Measurements from ENCODE around the gene ATOH8.
"Not testable (repeated sequence)": the region's sequence is repeated elsewhere in the genome, so short reads cannot be mapped to it uniquely, and the experiment has no call there.

ATOH8 gene, protein sequence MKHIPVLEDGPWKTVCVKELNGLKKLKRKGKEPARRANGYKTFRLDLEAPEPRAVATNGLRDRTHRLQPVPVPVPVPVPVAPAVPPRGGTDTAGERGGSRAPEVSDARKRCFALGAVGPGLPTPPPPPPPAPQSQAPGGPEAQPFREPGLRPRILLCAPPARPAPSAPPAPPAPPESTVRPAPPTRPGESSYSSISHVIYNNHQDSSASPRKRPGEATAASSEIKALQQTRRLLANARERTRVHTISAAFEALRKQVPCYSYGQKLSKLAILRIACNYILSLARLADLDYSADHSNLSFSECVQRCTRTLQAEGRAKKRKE

DNA sequence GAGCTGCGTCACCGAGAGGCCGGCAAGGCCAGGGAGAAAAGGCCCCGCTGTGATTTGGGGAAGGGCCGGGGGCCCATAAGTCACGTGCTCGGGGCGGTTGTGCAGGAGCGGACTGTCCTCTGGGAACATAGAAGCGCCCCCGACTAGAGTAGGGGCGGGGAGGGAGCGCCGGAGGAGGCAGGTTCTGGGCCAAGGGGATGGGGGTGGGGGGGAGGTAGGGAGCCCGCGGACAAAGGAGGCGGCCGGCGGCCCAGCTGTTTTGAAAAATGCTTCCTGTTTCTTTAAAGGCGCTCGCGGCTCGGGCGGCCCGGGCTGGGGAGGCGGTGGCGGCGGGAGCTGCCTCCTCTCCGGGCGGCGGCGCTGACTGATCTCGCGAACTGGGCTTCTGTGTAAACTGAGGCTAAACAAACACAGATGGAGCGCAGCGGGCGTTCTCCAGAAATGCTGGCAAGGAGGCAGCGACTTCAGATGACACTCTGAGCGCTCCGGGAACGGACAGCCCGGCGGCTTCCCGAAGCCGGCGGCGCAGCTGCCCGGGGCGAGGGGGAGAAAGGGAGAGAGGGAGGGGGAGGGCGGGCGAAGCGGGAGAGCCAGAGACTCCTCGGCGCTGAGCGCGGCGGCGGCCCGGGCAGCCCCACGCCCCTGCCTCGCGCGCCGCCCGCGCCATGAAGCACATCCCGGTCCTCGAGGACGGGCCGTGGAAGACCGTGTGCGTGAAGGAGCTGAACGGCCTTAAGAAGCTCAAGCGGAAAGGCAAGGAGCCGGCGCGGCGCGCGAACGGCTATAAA lies at the start of gene ATOH8:
TSS of gene ATOH8 (plus strand) at position 467 of the 788 bp plus-strand sequence. CDS start at position 666, 199 bp downstream.
- DNase-seq, result peak; percentile 57

DNA sequence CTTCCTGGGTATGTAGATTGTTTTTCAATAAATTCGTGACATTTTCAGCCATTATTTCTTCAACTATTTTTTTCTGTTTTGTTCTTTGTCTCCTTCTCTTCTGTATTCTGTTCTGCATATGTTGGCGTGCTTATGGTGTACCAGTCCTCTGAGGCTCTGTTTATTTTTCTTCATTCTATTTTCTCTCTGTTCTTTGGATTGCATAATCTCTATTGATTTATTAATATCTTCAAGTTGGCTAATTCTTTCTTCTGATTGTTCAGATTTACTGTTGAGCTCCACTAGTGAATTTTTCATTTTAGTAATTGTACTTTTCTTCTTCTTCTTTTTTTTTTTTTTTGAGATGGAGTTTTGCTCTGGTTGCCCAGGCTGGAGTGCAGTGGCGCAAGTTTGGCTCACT lies 49.8 kb upstream of the ATOH8 start:
- no peak for DNase-seq

DNA sequence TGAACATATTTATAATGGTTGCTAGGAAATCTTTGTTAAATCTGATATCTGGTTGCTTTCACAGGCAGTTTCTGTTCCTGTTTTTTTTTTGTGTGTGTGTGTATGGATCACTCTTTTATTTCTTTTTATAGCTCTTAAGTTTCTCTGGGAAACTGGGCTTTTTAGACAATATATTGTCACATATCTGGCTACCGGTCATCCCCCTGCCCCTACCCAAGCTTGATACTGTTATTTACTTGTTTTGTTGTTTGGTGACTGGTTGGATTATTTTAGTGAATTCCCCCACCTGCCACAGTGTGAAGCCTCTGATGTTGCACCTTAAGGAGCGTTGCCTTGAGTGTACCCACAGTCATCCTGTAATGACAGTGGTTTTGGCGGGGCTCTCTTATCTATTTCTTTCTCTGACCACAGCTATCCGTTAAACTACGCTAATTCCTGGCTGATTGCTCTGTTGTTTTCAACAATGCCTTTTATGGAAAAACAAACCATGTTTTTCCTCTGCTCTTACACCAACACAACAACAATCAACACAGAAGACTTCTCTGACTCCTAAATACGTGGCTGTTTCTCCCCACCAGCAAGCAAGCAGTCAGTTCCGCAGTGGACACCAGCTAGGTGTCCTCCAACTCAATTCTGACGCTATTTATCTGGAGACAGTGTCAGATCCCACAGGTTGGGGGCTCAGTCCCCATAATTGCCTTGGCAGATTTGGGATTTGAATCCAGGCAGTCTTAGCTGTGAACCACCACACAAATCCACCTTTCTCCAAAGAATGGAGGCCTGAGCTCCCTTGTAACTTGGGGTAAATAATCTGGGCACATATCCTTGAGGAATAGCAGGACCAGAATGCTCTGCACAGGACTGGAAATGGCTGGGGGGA lies 48.8 kb upstream of the ATOH8 start:
- DNase-seq, result no peak

DNA sequence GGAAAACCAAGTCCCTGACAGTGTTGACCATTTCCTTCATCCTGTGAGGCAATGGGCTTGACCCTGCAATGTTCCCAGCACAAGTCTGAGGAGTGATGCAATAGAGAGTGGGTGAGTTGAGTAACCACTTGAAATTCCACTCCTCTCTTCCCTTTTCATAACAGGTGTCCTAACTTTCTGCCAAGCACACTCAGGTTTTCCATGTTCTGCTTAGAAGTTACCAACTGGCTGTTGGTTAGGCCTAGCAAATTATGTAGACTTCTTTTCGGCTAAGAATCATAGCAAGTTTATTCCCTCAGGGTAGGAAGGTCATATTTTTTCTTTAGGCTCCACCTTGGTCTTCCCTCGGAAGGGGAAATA lies 48.1 kb upstream of the ATOH8 start:
- no peak for DNase-seq

DNA sequence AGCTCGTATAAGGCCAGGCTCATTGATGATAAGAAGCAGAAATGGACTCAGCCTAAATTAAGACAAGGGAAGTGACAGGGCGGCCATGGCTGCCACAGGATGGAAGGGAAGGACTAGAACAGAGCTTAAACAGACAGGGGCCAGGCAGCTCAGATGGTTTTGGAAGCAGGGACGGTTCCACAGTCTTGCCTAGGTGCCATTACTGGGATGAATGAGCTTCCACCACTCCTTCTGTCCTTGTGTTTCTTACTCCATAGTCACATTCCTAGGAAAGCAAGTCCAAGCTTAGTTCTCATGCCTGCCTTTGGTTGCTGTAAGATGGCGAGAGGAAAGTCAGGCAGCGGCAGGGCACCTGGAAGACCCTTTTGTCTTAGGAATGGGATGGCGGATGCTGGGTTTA lies 47.7 kb upstream of the ATOH8 start:
- DNase-seq, result no peak

DNA sequence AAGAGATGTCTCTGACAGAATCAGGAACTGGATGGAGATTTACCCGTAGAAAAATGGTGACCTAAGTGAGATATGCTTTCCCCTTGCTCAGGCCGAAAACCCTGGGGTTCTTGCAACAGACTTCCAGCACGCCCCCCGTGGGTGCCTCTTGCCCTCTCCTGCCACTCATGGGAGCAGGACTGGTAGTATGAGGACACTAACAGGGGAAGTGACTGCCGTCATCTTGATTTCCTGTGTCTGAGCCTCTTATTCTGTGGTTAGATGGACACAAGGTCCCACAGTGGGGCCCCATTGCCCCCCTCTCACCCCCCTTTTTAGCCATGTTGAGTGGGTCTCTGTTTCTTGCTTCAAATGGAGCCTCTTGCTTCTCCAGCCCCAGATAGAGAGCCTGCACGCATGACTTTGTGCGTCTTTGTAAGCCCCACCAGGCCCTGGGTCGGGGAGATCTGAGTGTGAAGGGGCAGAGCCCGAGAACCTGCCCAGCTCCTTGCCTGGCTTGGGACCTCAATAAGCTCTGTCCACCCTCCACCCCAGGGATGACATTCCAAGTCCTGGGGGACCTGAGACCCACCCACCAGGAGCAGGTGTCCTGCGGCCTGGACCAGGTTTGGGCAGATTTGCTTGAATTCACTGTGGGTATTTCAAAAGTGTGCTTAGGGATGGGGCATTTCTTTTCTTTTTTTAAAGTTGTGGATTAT lies 47.0 kb upstream of the ATOH8 start:
- no peak for DNase-seq

DNA sequence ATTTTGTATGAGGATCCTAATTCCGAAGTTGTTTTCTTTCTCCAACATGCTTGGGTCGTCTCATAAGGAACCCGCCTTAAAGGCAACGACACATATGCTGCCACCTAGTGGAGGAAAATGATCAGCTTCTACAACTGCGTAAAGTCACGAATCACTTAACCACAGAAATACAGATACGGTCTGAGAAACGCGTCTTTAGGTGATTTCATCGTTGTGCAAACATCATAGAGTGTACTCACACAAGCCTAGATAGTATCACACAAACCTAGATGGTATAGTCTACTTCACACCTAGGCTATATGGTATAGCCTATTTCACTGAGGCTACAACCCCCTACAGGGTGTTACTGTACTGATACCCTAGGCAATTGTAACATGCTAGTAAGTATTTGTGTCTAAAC lies 46.5 kb upstream of the ATOH8 start:
- peak; percentile 79 for DNase-seq

DNA sequence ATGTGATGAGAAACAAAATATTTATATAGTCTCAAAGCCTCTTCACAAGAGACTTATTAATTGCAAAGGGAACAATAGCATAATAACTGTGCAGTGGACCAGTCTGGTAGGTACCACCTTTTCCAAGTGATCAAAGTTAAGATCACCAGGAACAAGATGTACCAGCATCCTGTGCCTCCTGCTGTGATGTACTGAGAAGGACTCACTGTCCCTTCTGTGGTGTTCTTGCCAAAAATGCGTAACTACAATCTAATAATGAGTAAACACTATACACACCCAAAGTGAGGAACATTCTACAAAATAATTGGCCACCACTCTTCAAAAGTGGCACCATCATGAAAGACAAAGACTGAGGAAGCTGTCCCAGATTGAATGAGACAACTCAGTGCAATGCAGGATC lies 45.1 kb upstream of the ATOH8 start:
- no peak for DNase-seq

DNA sequence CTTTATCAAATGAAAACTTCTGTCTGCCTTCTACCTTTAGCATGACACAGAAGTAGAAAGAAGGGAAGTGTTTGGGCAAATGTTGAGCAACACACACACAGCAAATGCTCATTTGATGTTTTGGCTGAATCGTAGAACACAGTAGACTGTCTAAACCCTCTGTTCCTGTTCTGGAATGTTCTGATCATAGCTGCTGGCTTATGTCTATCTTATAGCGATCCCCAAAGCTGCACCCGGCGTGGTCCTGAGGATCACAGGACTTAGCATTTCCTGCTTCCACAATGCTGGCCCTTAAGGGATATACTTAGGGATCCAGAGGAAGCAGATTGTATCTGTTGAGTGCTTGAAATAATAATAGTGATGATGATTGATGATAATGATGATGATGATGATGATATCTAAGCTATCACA lies 44.4 kb upstream of the ATOH8 start:
- no peak for DNase-seq

DNA sequence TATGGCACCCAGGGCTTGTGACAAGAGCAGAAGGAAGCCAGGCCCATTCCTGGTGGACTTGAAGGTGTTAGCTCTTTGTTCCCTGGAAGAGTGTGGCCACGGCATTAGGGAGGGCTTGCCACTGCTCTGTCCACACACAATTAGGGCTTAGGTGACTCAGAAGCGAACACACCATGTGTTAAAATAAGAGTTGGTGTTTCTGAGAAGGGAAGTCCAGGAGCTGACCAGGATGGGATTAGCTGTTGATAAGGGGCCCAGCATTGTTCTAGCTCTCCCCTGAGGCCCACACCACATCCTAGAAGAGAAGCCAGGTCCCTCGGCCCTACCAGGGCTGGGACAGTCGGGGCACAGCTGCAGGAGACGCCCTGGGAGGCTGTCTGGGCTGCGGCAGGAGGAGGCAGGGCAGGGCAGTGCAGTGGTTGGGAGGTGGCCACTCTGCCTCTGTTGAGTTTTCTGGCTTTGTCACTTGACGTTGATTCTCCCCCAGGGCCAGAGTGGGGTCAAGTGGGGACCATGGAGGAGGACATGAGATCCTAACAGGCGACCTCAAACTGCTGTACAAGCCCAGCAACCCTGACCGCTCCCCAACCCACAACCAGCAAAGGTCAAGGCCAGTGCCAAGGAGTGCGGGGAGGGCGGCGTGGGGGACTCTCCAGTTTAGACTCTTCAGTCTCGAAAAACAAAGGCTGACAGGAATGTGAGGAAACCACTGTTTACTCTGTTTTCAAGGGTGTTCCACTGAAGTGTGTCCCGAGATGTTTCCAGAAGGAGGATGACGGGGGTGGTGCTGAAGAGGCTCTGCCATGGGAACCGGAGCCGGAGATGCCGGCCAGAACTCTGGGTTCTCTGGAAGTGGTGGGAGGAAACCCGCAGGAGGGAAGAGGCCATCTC lies 42.9 kb upstream of the ATOH8 start:
- DNase-seq, result no peak

DNA sequence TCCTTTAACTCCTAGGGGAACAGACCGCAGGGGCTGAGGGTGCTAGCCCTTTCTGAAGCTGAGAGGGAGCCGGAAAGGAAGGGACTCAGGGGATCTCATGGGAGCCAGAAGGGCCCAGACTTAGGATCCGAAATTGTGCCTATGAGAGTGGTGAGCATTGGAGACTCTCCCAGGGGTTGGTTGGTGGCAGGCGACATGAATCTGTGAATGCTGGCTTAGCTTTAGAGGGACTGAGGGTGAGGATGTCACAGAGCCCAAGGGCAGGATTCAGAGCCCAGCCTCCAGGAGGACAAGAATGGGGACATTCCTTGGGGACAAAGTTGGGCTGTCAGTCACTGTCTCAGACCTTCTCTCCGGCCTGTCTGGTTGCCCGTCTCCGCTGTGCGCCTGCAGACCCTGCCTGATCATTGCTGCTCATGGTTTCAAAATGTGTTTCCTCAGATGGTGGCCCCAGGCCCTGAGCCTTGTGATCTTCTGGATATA lies 42.2 kb upstream of the ATOH8 start:
- no peak for DNase-seq

DNA sequence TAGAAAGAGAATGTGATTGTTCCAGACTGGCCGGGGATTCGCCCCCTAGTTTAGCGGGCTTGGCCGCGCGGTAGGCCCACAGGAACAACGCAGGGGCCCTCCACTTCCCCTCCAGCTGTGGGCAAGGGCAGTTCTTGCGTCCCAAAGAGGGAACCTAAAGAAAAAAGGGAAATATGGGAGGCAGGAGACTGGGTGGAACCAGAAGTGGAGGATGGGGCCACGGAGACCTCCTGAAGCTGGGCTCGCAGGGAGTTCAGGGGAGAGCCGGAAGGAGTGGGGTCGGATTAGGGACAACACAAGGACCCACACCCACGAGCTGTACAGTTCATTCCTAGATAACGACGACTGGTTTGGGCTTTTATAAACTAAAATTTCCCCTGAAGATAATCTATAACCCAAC lies 41.5 kb upstream of the ATOH8 start:
- DNase-seq, result no peak

DNA sequence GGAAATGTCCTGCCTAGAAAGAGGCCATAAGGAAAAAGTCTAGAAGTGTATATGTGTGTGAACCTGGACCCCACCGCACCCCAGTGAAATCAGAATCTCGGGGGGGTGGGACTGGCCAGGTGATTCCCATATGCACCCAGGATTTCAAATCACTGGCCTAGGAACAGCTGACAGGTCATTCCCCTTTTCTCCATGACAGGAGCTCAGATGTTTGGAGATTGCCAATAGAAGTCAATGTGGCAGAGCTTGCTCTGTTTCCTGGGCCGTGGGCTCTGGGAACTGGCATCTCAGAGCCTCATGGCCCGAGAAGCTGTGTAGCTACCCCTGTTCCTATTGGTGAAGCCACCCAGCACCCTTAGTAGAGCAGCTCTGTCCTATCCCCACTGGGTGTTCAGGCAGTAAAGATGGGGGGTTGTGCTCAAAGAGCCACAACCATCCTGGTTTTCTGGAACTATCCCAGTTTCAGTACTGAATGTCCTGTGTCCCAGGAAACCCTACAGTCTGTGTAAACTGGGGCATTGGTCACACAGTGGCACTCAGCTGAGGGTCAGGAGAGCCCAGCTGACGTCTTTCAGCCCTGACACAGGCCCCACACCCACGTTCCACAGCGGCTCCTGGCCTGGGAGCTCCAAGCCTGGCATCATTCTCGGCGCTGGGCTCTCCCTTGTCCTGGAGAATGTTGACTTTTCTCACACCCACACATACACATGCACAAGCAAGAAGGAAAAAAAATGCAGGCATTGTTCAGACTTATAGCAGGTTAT lies 40.8 kb upstream of the ATOH8 start:
- no peak for DNase-seq

DNA sequence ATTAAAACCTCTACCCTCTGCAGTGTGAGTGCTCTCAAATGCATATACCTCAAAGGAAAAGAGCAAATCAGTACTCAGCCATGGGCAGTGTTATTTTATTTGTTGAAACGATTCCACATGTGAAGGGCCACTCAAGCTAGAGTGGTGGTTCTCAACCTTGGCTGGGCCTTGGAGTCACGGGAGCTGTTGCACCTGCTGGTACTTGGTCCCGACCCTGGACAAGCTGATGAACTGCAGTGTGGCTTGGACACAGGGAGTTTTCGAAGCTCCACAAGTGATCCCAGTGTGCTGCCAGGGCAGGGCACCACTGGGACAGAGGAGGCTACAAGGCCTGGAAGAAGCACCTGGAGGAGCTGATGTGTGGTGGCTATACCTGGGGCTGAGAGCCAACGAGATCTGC lies 40.0 kb upstream of the ATOH8 start:
- DNase-seq, result no peak

DNA sequence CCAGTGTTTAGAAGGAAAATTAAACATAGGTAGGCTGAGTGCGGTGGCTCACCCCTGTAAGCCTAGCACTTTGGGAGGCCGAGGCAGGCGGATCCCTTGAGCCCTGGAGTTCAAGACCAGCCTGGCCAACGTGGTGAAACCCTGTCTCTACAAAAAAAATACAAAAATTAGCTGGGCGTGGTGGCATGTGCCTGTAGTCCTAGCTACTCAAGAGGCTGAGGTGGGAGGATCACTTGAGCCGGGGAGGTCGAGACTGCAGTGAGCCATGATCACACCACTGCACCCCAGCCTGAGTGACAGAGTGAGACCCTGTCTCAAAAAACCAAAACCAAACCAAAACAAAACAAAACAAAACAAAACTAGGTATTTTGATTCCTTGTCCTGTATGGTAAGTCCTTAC lies 39.4 kb upstream of the ATOH8 start:
- DNase-seq, result not testable (repeated sequence)

DNA sequence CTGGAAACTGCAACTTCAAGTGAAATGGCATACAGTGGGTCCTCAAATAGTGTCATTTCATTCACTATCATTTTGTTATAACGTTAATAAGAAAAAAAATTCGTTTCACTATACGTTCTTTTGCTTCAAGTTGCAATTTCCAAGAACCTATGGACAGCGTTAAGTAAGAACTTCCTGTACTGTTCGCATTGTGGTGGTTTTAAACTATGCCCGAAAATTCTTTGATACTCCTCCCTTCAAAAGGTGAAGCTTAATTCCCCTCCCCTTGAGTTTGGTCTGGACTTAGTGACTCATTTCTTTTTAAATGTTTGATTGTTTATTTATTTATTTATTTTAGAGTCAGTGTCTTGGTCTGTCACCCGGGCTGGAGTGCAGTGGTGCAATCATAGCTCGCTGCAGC lies 39.0 kb upstream of the ATOH8 start:
- no peak for DNase-seq

DNA sequence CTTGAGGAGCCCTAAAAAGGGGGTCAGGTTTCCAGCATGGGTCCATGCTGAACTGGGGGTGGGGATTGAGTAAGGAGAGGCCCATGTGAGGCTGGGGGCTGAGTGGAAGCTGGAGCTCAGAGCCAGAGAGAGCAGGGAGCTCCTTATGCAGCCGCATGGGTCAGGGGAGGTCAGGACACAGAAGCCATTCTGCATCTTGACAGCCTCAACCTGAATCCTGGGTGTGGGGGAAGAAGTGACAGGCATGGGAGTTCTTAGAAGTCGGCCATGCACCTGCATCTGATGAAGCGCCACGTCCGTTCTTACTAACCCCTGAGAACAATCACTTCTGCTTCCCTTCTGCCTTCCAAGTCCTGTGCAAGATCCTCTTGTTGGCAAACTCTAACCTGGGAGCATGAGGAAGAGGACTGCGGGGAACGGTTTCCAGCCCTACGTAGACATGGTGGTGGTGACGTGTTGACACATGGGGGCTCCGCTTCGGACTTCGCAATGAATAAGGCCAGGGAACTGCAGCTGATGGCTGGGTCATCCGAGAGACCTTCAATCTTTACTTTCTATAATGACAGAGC lies 37.4 kb upstream of the ATOH8 start:
- no peak for DNase-seq

DNA sequence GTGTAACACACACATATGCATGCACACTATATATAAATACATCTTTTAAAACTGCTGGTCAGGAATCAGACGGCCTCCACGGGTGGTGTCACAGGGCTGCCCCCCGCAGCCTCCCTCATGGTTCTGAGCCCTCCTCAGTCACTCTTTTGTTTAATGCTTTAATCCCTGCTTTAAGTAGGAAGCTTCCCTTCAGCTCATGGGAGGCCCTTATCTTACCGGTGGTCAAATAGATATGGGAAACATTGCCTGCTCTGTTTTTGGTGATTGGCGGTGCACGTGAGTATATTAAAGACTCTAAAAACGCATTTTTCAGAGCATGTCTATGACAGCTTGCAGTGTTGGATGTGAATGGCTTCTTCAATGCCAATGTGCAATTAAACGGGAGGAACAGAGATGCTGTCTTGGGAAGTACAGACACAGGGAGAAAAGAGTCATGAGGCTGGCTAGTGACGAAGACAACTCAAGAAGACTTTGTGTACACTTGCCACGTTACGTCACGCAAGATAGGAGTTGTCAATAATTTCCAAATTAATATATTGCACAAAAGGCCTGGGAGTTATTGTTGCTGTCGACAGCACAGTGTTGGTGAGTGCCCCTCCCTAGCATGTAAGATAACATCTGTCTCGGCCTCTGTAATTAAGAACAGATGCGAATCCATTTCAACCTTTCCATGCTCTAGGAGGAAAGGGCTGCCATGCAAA lies 36.3 kb upstream of the ATOH8 start:
- no peak for DNase-seq

DNA sequence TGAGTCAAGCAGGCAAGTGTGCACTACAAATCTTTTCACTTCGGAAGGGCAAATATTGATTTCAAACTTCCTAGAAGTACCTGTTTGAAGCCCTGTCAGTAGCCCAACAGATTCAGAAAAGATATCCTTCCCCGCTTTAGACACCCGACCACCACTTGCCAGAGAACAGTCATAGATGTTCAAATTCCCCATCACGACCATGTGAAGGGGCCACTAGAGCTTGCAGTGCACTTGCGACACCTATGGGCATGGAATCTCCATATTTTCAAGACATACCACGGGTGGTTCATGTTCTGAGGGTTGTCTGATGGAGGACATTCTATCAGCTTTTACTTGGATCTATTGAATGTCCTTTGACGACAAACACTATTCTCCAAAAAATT lies 35.8 kb upstream of the ATOH8 start:
- DNase-seq, result peak; percentile 45
